Limb (tissue), 2 donors: ENCODE measurements around the gene EFNB3.

Experiments used
- DNase-seq, 2 donors: peaks; one replicate each; pipeline ENCODE4 v3.0.0-alpha.2; 2016; ENCODE audit errors: extremely low spot score in 2 of 2

The EFNB3 gene

DNA sequence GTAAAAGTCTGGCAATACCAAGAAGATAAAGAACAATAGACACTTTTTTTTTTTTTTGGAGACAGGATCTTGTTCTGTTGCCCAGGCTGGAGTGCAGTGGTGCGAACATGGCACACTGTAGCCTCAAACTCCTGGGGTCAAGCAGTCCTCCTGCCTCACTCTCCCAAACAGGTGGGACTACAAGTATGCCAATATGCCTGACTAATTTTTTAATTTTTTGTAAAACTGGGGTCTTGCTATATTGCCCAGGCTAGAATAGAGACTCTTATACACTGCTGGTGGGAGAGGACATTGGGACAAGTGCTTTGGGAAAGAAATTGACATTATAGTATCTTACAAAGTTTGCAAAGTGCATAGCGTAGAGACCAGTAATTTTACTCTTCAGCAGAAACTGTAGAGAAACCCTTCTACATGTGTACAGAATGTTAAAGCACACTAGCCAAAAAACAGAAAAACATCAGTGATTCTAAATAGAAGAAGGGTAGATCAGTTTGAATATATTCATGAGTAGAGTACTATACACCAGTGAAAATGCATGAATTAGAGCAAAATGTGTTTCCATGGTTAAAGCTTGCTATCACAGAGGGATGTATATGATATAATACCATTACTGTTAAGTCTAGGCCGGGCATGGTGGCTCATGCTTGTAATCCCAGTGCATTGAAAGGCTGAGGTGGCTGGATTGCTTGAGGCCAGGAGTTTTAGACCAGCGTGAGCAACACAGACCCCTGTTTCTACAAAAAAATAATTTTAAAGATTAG, 7.0 kb upstream of the EFNB3 start:
- no peak for DNase-seq

GRCh38 chr17:7700510-7700909, 4.5 kb upstream of the EFNB3 start:
- no peak for DNase-seq

- DNase-seq, result no peak
These were observed 3.3 kb upstream of the EFNB3 start for GRCh38 chr17:7701681-7702080.

GRCh38 chr17:7702776-7703175, 2.2 kb upstream of the EFNB3 start:
- no peak for DNase-seq

DNA sequence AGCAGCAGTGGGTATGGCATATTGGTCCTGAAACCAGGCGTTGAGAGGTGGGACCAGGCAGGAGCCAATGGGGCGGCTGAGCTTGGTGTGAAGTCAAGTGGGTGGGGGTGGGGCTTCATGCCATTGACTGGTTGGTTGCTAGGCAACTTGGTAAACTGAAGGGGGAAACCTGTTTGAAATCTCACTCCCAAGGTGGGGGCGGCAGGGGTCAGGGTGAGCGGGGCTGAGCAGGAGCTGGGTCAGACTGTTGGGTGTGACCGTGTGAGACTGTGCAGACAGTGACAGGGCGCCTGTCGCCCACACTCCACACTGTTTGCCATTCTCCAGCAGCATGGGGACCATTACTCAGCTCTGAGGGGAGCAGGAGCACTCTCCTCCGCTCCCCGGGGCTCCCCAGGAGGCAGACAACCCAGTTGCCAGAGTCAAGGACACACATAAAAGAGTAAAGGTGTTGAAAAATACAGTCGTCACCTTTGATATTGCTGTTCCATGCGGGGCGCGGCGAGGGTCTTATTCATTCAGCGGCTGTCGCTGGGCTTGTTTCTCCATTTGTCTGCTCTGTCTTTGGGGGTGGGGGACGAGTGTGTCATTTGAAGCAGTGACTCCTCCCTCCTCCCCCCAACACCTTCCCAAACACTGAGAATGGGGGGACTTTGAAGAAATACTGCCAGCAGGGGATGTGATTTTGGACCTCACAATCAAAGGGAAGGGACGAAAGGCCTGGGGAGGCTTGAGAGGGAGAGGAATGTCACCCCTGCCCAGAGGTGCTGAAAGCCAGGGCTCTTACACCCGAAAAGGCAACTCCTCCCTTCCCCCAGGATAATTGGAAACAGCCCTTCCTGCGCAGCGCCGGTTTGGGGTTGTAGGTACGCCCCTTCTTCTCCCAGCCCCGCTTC, 1.2 kb upstream of the EFNB3 start:
- DNase-seq, result peak; percentile 70 to 86

DNA sequence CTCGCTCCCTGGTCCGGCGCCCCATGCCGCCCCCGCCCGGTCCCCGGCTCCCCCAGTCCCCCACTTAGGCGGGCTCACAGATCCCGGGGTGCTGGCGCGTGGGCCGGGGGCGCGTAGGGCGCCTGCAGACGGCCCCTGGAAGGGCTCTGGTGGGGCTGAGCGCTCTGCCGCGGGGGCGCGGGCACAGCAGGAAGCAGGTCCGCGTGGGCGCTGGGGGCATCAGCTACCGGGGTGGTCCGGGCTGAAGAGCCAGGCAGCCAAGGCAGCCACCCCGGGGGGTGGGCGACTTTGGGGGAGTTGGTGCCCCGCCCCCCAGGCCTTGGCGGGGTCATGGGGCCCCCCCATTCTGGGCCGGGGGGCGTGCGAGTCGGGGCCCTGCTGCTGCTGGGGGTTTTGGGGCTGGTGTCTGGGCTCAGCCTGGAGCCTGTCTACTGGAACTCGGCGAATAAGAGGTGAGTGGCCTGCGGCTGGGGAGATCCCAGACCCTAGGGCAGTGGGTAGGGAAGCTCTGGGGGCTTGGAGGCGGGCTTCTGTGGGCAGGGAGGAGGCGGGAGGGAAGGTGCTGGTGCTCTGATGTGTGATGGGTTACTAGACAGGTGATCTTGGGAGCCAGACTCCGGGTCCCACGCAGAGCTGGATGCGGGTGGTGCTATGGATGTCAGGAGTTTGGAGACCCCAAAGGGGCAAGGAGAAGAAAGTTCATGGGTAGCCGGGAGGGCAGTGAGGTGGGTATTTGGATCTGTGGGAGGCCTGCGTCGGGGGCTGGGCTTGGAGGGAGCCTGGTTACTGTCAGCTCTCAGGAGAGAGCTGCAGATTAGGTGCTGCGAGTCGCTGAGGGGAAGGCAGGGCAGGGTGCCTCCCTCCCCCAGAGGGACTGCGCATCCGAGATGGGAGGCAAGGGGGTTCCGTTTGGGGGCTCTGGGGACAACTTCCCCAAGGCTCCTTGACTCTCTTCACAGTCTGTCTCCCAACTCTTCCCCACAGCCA, 560 bp downstream of the EFNB3 start:
- DNase-seq, result no peak

GRCh38 chr17:7706631-7707354, 1.8 kb downstream of the EFNB3 start:
- DNase-seq, result no peak

DNA sequence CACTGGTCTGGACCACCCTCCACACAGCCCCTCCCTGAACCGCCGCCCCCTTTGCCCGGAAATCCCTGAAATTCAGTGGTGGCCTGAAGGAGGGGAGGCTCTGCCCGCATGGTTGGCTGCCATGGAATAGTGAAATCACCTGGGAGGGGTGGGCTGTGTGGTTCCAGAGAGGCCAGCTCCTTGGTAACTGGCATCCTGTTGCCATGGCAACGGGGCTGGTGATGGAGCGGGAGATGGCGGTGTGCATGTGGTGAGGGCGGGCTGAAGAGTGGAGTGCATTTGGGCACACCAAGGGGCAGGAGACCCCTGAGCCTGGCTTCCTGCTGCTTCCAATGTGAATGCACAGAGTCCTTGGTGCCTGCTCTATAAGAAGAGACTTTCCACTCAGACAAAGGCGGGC, 2.4 kb downstream of the EFNB3 start:
- DNase-seq, result no peak

GRCh38 chr17:7707858-7708750, 3.1 kb downstream of the EFNB3 start:
- DNase-seq, result no peak

DNA sequence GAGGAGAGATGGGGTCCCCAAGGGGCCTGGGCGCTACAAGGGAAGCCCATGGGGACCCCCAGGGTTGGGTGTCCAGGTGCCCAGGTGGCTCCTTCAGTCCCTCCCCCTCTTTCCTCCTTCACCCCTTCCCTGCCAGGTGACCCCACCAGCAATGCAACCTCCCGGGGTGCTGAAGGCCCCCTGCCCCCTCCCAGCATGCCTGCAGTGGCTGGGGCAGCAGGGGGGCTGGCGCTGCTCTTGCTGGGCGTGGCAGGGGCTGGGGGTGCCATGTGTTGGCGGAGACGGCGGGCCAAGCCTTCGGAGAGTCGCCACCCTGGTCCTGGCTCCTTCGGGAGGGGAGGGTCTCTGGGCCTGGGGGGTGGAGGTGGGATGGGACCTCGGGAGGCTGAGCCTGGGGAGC, 4.0 kb downstream of the EFNB3 start:
- DNase-seq, result no peak

DNA sequence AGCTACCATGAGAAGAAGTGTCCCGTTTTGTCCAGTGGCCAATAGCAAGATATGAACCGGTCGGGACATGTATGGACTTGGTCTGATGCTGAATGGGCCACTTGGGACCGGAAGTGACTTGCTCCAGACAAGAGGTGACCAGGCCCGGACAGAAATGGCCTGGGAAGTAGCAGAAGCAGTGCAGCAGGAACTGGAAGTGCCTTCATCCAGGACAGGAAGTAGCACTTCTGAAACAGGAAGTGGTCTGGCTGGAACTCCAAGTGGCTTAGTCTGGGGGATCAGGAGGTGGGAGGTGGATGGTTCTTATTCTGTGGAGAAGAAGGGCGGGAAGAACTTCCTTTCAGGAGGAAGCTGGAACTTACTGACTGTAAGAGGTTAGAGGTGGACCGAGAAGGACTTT, 5.3 kb downstream of the EFNB3 start:
- DNase-seq, result no peak

- no peak for DNase-seq
These were observed 6.2 kb downstream of the EFNB3 start for GRCh38 chr17:7711051-7711755.

GRCh38 chr17:7712111-7712771, 7.2 kb downstream of the EFNB3 start:
- DNase-seq, result peak in 1 of 2 donors; percentile 70

- no peak for DNase-seq
These were observed 8.8 kb downstream of the EFNB3 start for GRCh38 chr17:7713782-7714181.

DNA sequence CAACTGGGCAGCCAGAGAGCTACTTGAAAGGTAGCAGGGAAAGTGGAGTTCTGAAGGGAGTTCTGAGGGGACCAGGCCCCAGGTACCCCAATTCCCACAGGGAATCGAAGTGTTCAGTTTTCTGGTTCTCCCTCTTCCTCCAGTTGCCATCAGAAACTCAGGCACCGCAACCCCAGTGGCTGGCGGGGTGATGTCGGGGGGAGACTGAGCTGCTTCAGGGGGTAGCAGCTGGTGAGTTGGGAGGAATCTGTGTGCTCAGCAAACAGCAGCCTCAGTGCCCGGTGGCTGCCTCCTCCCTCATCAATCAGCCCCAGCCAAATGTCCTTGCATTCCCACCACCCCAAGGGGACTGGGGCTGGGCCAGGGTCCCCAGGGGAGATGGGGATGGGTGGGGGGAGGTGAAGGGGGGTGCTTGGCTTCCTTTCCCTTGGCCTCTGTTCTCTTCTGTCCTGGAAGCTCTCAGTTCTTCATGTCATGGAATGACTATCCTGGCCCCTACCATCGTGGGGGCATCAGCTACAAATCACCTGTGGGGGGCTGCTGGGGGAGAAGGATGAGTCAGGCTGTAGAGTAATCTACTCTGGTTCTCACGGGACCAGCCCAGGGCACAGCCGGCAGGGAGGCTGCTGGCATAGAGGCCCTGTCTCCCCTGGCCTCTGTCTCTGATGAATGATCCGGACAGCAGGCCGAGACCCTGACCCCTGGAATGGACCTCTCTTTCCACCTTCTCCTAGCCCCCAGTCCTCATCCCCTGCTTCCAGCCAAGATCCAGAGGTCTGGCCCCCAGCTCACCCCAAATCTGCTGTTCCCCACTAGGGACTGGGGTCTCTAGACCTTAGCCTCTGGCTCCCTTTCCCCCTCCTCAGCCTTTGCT, 10.0 kb downstream of the EFNB3 start:
- no peak for DNase-seq

DNA sequence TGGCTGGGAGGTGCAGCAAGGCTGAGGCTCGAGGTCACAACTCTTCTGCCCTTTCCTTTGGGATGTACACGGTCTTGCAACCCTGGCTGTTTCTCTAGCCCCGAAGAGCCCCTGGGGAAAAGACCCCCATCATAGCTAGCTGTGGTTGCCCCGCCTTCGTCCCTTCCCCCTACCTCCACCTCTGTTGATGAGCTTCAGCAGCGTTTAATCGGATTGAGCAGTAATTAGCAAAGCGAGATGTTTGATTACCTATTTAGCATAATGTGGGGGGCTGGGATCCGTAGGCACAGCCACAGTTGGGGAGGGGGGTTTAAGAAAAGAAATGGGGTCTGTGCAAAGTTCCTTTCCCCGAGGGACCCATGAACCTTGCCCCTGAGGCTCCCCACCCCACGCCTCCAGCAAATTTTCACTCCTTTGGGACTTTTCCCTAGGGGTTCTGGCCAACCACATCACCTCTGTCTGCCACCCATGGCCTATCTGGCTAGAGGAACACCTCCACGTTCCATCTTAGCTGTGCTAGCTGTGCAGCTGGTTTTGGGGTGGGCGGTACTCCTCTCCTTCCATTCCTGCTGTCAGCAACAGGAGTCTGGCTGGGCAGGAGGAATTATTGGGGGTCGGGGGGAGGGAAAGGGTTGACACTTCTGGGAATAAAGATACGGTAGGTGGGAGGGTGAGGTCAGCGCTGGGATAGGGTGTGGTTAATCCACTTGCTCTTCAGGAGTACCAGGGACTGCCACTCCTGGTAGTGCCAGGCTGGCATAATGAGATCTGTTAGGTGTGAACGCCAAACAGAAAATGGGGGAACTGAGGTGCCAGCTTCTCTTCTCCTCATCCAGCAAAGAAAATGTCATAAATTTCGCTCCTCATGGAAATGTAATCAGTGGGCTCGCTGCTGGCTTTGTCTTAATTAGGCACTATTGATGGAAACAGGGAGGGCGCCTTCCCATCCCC, 11.2 kb downstream of the EFNB3 start:
- no peak for DNase-seq
